EL (cell line): ENCODE results near the gene CREG1.

ENCODE experiments used
- DNase-seq: peaks from one replicate; pipeline ENCODE4 v3.0.0-alpha.2; 2016

The CREG1 gene

DNA sequence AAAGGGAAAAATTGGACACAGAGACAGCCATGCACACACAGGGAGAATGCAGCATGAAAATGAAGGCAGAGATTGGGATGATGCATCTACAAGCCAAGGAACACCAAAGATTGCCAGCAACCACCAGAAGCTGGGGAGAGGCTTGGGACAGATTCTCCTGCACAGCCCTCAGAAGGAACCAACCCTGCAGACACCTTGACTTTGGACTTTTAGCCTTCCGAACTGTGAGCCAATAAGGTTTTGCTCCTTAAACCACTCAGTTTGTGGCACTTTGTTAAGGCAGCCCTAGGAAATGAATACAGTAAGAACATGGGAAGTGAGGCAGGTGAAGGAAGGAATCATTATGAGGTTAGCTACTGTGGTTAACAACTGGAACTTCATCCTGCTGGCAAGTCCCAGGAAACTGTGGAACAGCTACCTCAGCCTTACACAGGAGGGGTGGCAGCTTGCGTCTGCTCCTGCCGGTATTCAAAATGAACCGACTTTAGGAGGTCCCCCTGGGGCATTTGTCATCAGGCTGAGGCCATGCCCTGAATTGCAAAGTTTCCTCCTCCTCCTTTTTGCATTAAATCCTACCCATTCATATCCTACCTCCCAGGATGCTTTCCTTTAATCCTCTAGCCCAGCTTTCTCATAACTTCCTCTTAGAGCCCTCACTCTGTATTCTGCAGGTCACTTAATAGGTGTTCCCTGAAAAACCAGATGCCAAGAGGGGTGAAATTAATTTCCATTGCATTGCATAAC lies 50.7 kb downstream of the CREG1 start:
- DNase-seq = no peak

DNA sequence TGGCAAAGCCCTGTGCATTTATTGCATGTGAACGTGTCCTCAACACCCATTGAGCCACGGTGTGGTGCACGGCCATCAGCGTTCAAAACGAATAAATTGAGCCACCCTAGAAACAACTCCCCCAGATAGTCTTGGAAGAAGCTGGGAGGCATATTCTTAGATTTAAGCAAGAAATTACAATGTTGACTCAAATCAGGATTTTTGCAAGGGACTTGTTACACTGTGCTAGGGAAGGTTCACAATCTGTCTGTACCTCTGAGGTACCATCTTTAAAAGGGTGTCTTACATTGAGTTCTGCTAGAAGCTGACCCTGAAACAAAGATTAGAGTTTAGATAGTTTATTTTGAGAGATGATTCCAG lies 51.4 kb downstream of the CREG1 start:
- DNase-seq = no peak

DNA sequence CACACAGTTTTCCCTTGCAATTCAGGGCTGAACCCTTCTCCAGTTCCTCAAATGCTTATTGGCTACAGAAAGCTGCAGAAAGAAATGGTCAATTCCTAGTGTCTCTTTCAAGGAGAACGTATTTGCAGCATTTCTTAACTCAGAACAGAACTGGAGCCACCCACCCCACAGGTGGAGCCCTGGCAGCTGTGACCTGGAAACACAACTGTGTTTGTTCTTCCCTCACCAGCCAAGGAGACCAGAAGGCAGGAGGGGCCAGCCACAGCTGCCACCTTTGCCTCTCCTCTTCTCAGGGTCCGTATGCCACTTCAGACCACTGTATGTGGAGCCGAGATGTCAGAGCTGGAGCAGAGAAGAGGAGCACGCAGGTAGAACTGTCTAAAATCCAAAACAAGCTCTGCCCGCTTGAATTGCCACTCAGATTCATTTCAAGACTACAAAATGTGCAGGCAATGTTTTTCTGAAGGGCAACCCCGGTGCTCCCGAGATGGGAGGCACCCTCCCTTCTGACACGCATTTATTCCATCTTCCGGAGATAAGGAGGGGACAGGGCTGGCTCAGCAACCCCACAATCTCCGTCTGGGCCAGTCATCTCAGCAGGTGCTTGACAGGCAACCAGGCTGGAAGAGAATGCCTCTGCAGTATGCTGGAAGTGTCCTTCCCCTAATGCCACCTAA lies 51.9 kb downstream of the CREG1 start:
- no peak for DNase-seq

DNA sequence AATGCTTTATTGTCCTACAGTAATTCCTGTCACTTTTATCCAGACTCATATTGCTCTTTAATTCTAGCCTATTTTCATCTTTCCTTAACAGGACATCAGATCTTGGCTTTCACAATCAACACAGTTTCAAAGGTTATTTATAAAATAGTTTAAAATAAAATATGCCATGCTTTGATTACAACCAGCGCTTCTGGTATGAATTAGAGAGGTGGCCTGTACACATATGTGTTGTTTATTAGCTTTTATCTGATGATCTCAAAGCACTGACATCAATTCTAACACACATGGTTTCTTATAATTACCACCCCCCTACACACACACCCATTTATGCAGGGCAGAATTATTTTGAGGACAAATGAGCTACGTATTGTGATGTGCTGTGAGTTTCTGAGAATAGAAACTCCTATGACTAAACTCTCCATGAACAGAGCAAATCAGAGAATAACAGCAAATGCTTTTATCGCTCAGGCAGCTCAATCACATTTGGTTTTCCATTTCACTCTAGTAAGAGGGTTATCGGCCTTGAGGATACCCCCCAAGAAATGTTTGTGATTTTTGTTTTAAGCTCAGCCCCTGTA lies 53.2 kb downstream of the CREG1 start:
- no peak for DNase-seq

DNA sequence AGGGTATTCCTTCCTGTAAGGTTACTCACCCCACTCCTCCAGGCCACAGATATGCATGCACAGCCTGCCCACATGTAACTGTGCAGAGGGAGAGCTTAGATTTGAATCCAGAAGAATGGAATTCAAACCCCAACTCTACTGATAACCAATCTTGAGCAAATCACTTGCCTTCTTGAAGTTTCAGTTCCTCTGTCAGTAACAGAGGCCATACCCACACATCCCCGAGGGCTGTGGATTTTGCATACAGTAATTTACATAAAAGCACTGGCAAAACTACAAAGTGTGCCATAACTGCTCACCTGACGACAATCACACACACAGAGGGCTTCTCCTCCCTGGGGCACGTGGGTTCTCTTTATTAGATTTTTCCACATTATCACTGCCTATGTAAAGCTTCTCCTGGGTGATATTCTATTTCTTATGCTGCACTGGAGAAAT lies 53.9 kb downstream of the CREG1 start:
- DNase-seq = no peak

DNA sequence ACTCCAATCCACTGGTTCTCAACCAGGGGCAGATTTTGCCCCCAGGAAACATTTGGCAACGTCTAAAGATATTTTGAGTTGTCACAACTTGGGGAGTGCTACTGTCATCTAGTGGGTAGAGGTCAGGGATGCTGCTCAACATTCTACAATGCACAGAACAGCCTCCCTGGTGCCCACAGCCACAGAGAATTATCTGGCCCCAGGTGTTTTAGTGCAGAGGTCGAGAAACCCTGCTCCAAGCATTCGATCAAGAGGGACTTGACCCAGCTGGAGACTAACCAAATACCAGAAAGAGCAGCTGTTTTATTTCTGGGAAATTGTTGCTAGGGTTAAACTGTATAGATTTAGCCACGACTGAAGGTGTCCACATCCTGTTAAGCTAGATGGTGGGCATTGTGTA lies 54.5 kb downstream of the CREG1 start:
- no peak for DNase-seq

DNA sequence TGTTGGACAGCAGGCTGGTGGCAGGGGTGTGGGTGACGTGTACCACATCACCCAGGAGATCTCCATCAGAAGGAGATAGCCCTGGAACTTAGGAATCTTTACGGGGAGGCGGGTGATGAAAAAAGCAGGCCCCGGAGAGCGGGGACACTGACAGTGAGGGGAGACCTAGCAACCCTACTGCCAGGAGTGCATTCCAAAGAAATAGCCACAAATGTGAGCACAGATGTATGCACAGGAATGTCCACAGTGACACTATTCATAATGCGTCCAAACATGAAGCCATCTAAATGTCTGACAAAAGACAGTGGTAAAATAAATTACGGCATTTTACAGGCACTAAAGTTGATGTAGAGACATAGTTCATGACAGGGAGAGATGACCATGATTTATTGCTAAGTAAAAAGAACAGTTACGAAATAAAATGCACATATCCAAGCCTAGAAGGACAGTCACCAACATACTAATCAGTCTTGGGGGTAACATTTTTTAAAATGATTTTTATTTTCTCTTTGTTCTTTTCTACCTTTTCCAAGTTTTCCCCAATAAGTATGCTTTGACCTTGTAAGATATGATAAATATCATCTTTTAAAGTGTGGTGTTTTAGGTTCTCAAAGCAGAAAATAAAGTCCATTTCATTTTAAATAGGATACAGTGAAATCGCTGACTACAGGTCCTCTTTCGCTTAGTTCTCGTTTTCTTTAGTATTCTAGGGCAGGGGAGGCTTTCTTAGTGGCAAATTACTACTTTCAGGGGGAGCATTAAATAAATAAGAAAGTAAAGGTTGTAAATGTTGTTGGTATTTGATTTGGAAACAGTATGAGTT lies 56.6 kb downstream of the CREG1 start:
- DNase-seq = no peak

DNA sequence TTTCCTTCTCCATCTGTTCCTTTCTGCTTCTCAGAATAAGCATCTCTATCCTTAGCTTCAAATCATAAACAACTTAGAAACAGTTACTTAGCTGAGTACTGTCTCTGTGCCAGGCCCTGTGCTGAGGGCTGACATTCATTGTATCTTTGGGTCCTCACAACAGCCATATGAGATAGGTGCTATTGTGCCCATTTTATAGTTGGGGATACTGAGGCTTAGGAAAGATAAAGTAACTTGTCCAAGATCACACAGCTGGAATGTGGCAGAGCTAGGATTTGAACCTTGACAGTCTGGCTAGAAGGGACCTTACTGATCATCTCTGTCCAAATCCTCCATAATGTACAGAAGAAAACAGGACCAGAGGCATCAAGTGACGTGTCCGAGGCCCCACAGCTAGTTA lies 60.2 kb downstream of the CREG1 start:
- no peak for DNase-seq

DNA sequence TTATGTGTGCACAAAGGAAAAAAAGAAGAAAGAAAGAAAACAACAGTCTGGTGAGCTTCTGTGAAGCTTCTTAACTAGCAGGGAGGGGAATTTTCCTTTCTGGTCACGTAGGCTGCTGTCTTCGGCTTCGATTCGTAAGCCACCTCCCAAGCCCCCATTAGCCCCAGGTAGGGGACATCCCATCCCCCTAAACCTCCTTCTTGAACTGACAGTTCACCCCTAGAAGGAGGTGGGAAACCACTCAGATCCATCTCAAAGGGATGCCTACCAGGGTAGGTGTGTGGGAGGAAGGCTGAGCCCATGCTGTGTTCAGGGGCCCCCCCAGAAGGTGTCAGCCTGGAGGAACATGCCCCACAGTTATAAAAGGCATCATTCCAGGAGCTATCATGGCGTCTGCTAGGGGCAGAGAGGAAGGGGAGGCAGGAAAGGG lies 61.1 kb downstream of the CREG1 start:
- no peak for DNase-seq

DNA sequence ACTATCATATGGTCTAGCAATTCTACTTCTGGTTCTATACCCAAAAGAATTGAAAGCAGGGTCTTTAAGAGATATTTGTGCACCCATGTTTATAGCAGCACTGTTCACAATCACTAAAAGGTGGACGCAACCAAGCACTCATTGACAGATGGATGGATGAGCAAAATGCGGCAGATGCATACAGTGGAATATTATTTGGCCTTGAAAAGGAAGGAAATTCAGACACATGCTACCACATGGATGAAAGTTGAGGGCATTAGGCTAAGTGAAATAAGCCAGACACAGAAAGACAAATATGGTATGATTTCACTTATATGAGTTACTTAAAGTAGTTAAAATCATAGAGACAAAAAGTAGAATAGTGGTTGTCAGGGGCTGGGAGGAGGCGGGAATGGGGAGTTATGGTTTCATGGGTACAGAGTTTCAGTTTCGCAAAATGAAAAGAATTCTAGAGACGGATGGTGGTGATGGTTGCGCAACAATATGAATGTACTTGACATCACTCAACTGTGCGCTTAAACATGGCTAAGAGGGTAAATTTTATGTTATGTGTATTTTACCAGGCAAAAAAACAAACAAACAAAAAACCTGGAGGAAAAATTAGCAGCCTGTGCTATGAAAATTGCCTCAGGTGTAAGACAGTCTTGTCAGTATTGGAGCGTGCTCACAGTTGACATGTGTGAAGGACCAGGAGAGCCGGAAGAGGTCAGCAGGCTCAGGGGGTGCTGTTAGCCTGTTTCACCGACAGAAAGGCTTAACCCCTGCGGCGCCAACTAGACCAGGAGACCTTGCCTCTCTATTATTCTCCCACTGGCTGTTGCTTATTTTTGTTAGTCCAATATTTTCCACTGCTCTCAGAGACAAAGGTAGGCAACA lies 61.7 kb downstream of the CREG1 start:
- DNase-seq = no peak
